Thymus (tissue), 11 donors: ENCODE data around the gene KRTAP22-1. TPM values are rescaled to one million over a fixed set of nuclear protein-coding genes. Genes with fewer than 3 reads are reported as not detected.

Source experiments
- DNase-seq, 9 donors: peaks; one replicate each; pipeline ENCODE4 v3.0.0-alpha.2; 2013; ENCODE audit warnings: low spot score in 9 of 9, low read depth in 6 of 9, missing footprints in 1 of 9
- H3K27ac ChIP-seq, 2 donors: one replicate each; pipeline ENCODE4 v1.5.1; 2013; ENCODE audit warnings: control low read depth in 1 of 2, low read depth in 1 of 2, low read length in 1 of 2, mild to moderate bottlenecking in 1 of 2, moderate library complexity in 1 of 2
- H3K27me3 ChIP-seq, 2 donors: one replicate each; pipeline ENCODE4 v1.5.1; 2013; ENCODE audit warnings: low read length in 1 of 2; ENCODE audit not compliant: control insufficient read depth in 2 of 2, insufficient read depth in 1 of 2
- H3K36me3 ChIP-seq, 2 donors: one replicate each; pipeline ENCODE4 v1.5.1; 2013; ENCODE audit warnings: low read length in 1 of 2, mild to moderate bottlenecking in 1 of 2, moderate library complexity in 1 of 2; ENCODE audit not compliant: control insufficient read depth in 2 of 2, insufficient read depth in 2 of 2
- H3K4me1 ChIP-seq, 2 donors: one replicate each; pipeline ENCODE4 v1.5.1; 2013; ENCODE audit warnings: low read length in 2 of 2; ENCODE audit not compliant: control insufficient read depth in 2 of 2, insufficient read depth in 2 of 2
- H3K4me3 ChIP-seq, 2 donors: one replicate each; pipeline ENCODE4 v1.5.1; 2013; ENCODE audit warnings: low read length in 2 of 2, control low read depth in 1 of 2, mild to moderate bottlenecking in 1 of 2
- H3K9me3 ChIP-seq, 2 donors: one replicate each; pipeline ENCODE4 v1.5.1; 2013; ENCODE audit warnings: low read length in 1 of 2, mild to moderate bottlenecking in 1 of 2; ENCODE audit not compliant: control insufficient read depth in 2 of 2, insufficient read depth in 1 of 2
- WGBS: extraction: QIAGEN DNeasy Blood & Tissue Kit; methylation state at CpG from one replicate; pipeline ENCODE4 v1.1.7; 2013; 5-methylcytosine and 5-hydroxymethylcytosine counted together
- polyA plus RNA-seq: library from polyadenylated mRNA; stranded (reverse); fragments of 200-250 nt; gene quantifications from one replicate; pipeline ENCODE4 v1.2.3, GENCODE V29; 2013
- total RNA-seq: library from RNA; stranded (reverse); fragments of 120-200 nt; gene quantifications from one replicate; pipeline ENCODE4 v1.2.4, GENCODE V29; 2013
- donor health status: healthy.

The KRTAP22-1 gene
- total and polyA plus RNA-seq, 2 donors = not detected

DNA sequence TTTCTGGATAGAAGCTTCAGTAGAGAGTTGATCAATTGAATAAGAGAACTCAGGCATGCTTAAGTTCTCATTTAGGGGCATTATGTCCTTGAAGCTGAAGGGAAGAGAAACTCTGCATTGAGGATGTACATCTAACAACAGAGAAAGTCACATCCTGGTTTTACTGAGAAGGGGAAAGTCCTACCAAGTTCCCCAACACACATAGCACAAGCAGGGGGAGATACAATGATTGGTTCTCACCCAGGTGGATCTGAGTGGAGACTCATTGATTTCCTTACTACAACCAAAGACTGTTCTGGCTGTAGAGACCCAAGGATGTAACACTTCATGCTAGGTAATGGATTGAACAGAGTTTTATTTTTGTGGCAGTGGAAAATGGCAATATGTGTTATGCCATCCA is 14.3 kb downstream of the KRTAP22-1 start:
- H3K27me3 ChIP-seq = no peaks in the 10 kb centered on the region
- DNase-seq = no peak
- H3K4me1 ChIP-seq = no peaks in the 10 kb centered on the region
- H3K27ac ChIP-seq = no peak overlapping the region
- peaks cover 0 to 3% of the 10 kb centered on the region in 2 donors for H3K9me3 ChIP-seq
- no peaks in the 10 kb centered on the region for H3K36me3 ChIP-seq
- H3K4me3 ChIP-seq = no peak overlapping the region

DNA sequence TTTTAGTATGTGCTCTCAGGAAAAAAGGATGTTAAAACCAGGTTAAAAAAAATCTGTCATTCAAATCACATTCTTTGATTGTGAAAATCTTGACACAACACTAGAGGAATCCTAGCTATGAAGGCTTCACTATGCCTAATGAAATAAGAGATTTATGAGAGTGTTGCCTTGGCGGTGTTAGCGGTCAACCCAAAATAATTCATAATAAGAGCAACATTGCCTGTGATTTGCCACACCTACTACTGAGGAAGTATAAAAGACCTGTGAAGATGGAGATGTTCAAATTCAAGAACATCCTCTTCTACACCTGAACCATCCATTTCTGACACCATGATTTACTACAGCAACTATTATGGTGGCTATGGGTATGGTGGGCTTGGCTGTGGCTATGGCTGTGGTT is 15.2 kb downstream of the KRTAP22-1 start, which contains the start of gene KRTAP20-1:
Gene KRTAP20-1 (plus strand): TSS at position 301 of the 400 bp plus-strand sequence. CDS start 30 bp downstream, at position 331.
- Histone ChIP-seq H3K9me3 (peaks cover 0 to 3% of the 10 kb centered on the region in 2 donors), H3K4me3 (no peak within 1 kb of the TSS), H3K27ac (no peak within 1 kb of the TSS), H3K36me3 (no peaks in the 10 kb centered on the region), H3K4me1 (no peaks in the 10 kb centered on the region), H3K27me3 (no peaks in the 10 kb centered on the region)
- DNase-seq = no peak
- 98% methylated on average over 2 of the region's 2 CpGs for WGBS

DNA sequence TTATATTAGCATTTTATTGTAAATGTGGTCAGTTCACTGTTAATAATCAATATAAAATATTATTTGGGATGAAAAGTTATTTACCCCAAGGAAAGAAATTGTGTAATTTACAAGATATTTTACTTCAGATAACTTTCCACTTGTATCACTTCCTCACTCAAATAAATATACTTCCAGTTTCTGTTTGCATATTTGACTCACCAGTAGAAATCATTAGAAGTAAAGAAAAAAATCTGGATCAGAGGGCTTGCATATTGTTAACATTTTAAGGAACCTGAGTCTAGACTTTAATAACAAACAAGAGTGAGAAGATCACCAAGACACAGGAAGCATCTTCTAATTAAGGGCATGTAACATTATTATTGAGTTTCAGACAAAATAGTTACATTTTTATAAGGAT is 19.2 kb downstream of the KRTAP22-1 start:
- Histone ChIP-seq H3K4me3 (no peak overlapping the region), H3K9me3 (peaks cover 0 to 3% of the 10 kb centered on the region in 2 donors), H3K4me1 (no peaks in the 10 kb centered on the region), H3K36me3 (no peaks in the 10 kb centered on the region), H3K27me3 (no peaks in the 10 kb centered on the region), H3K27ac (no peak overlapping the region)
- no peak for DNase-seq

GRCh38 chr21:30620522-30620921 is 19.6 kb downstream of the KRTAP22-1 start, which contains the start of gene KRTAP20-4:
TSS of gene KRTAP20-4 (plus strand) at chr21:30620627.
- H3K4me3 ChIP-seq = no peak within 1 kb of the TSS
- H3K27ac ChIP-seq = no peak within 1 kb of the TSS
- no peaks in the 10 kb centered on the region for H3K27me3 ChIP-seq
- no peaks in the 10 kb centered on the region for H3K4me1 ChIP-seq
- DNase-seq = no peak
- no peaks in the 10 kb centered on the region for H3K36me3 ChIP-seq
- peaks cover 0 to 7% of the 10 kb centered on the region in 2 donors for H3K9me3 ChIP-seq
- 95% methylated on average over 3 of the region's 3 CpGs for WGBS

DNA sequence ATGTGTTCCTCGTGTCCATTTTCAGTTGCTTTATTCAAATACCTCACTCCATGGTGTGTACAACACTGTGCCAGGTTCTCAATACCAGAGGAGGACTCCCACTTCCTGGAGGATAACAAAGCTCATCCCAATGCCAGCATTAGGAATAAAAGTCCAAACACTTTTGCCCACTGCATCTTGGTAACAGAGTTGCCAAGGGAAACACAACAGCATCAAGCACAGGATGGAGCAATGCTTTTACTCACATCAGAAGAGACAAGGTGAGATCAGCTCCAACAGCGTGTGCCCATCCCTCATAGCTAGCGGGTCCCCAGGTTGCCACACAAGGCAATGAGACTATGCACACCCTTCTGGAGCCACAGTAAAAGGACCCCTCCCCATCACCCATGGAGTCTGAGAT is 22.5 kb downstream of the KRTAP22-1 start:
- Histone ChIP-seq H3K4me3 (no peak overlapping the region), H3K27me3 (no peaks in the 10 kb centered on the region), H3K36me3 (no peaks in the 10 kb centered on the region), H3K4me1 (no peaks in the 10 kb centered on the region), H3K27ac (no peak overlapping the region), H3K9me3 (peaks cover 0 to 7% of the 10 kb centered on the region in 2 donors)
- WGBS = 97% methylated on average over 3 of the region's 3 CpGs
- no peak for DNase-seq

- Histone ChIP-seq H3K4me1 (no peaks in the 10 kb centered on the region), H3K9me3 (peaks cover 0 to 7% of the 10 kb centered on the region in 2 donors), H3K36me3 (no peaks in the 10 kb centered on the region), H3K4me3 (no peak overlapping the region), H3K27me3 (no peaks in the 10 kb centered on the region), H3K27ac (no peak overlapping the region)
- DNase-seq = no peak
- WGBS = 83% methylated on average over 4 of the region's 4 CpGs
Observed at GRCh38 chr21:30625449-30626165, 24.7 kb downstream of the KRTAP22-1 start.

DNA sequence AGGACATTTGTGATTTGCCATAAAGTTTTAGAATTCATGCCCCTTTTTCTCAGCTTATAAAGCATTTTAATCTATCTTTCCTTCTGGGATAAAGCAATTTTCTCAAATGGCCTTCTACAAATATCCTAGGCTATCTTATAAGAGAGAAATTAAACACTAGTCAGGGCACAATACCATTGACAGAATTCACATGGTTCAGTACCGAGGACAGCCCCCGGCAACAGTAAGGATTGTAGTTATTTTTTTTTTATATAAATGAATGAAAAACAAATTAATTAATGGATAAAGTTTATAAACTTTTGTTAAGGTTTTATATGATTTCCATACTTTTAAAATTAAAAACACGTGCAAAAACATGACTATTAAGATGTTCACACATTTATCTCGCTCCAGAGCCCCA is 27.2 kb downstream of the KRTAP22-1 start:
- no peaks in the 10 kb centered on the region for H3K4me1 ChIP-seq
- H3K27me3 ChIP-seq = no peaks in the 10 kb centered on the region
- no peak overlapping the region for H3K4me3 ChIP-seq
- no peak overlapping the region for H3K27ac ChIP-seq
- WGBS = 83% methylated on average over 4 of the region's 4 CpGs
- no peak for DNase-seq
- H3K9me3 ChIP-seq = peaks cover 0 to 7% of the 10 kb centered on the region in 2 donors
- no peaks in the 10 kb centered on the region for H3K36me3 ChIP-seq

DNA sequence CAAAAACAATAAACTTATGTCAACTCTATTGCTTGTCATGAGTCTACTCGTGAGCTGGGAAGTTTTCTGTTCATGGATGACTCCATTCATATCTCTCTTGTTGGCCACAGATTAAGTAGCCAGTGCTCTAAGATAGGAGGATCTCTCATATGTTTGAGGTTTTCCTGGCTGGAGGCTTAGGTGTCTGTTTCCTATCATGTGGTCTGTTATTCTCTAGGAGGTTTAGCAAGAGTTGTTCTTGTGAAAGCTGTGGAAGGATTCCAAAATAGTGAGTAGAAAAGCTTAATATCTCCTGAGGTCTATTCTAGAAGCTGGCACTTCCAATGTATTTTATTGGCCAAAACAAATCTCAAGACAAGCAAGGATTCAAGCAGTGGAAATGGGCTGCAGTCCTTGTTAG is 28.3 kb downstream of the KRTAP22-1 start:
- H3K4me3 ChIP-seq = no peak overlapping the region
- no peaks in the 10 kb centered on the region for H3K4me1 ChIP-seq
- DNase-seq = no peak
- no peaks in the 10 kb centered on the region for H3K36me3 ChIP-seq
- WGBS = 82% methylated on average over 1 of the region's 1 CpG
- H3K9me3 ChIP-seq = peaks cover 0 to 7% of the 10 kb centered on the region in 2 donors
- H3K27me3 ChIP-seq = no peaks in the 10 kb centered on the region
- H3K27ac ChIP-seq = no peak overlapping the region

- Histone ChIP-seq H3K9me3 (no peaks in the 10 kb centered on the region), H3K4me1 (no peaks in the 10 kb centered on the region), H3K27ac (no peak within 1 kb of the TSS), H3K27me3 (no peaks in the 10 kb centered on the region), H3K36me3 (no peaks in the 10 kb centered on the region), H3K4me3 (no peak within 1 kb of the TSS)
- no peak for DNase-seq
- WGBS = 95% methylated on average over 1 of the region's 1 CpG
Observed at GRCh38 chr21:30634906-30635305, 34.0 kb downstream of the KRTAP22-1 start, which contains the start of gene KRTAP20-2. TSS of gene KRTAP20-2 (plus strand) at chr21:30635206. CDS start at chr21:30635264, 58 bp downstream.
